ENCODE data around the gene POLR2E.

POLR2E gene

GRCh38 chr19:1093330-1093729 is 1.8 kb downstream of the POLR2E start:
- DNase-seq = no peak

- no peak for DNase-seq
These were observed 3.5 kb downstream of the POLR2E start for GRCh38 chr19:1091544-1092175.

- DNase-seq = no peak
These were observed 4.2 kb downstream of the POLR2E start for GRCh38 chr19:1090731-1091543.

GRCh38 chr19:1089891-1090290 is 5.3 kb downstream of the POLR2E start:
- peak; percentile 71 for DNase-seq

GRCh38 chr19:1089126-1089771 is 5.9 kb downstream of the POLR2E start:
- no peak for DNase-seq

- DNase-seq = no peak
These were observed 6.7 kb downstream of the POLR2E start for GRCh38 chr19:1088416-1089010.

- peak; percentile 64 for DNase-seq
These were observed 7.3 kb downstream of the POLR2E start for GRCh38 chr19:1087813-1088415.

- DNase-seq = no peak
These were observed 8.6 kb downstream of the POLR2E start for GRCh38 chr19:1086613-1087012.

GRCh38 chr19:1085676-1086442 is 9.3 kb downstream of the POLR2E start:
- DNase-seq = peak; percentile 2

GRCh38 chr19:1085053-1085658 is 10.0 kb downstream of the POLR2E start:
- DNase-seq = peak; percentile 3

- DNase-seq = peak; percentile 10
These were observed 10.9 kb downstream of the POLR2E start for GRCh38 chr19:1084024-1084868.

- DNase-seq = peak; percentile 4
These were observed 12.0 kb downstream of the POLR2E start for GRCh38 chr19:1082928-1083816.

- peak; percentile 91 for DNase-seq
These were observed 12.8 kb downstream of the POLR2E start for GRCh38 chr19:1082165-1082927.

- DNase-seq = no peak
These were observed 13.6 kb downstream of the POLR2E start for GRCh38 chr19:1081301-1082164.

GRCh38 chr19:1080360-1081161 is 14.6 kb downstream of the POLR2E start:
- DNase-seq = no peak

GRCh38 chr19:1079566-1080111 is 15.5 kb downstream of the POLR2E start:
- DNase-seq = peak; percentile 68

GRCh38 chr19:1076951-1077350 is 18.2 kb downstream of the POLR2E start:
- peak; percentile 96 for DNase-seq

All from CD4-positive, alpha-beta T cell treated with Interleukin-17A for 1 hour (primary cell).